KOPT-K1 (cell line): ENCODE data around the gene RNGTT.
"Not testable (repeated sequence)": the region's sequence is repeated elsewhere in the genome, so short reads cannot be mapped to it uniquely, and the experiment has no call there.

ENCODE experiments used
- H3K27ac ChIP-seq: fragments of 200-600 bp; sonication (generic); 2 replicates; pipeline ENCODE4 v1.5.1; 2016; ENCODE audit warnings: antibody characterized with exemption, mild to moderate bottlenecking, low read depth, low read length; ENCODE audit not compliant: poor library complexity, severe bottlenecking
- H3K36me3 ChIP-seq: fragments of 200-600 bp; sonication (generic); 2 replicates; pipeline ENCODE4 v1.5.1; 2017; ENCODE audit warnings: antibody characterized with exemption, mild to moderate bottlenecking, low read length, moderate library complexity; ENCODE audit not compliant: insufficient read depth
- H3K9me3 ChIP-seq: fragments of 200-600 bp; sonication (generic); 2 replicates; pipeline ENCODE4 v1.5.1; 2017; ENCODE audit warnings: antibody characterized with exemption, low read length, mild to moderate bottlenecking; ENCODE audit not compliant: insufficient read depth, poor library complexity, severe bottlenecking

RNGTT gene

DNA sequence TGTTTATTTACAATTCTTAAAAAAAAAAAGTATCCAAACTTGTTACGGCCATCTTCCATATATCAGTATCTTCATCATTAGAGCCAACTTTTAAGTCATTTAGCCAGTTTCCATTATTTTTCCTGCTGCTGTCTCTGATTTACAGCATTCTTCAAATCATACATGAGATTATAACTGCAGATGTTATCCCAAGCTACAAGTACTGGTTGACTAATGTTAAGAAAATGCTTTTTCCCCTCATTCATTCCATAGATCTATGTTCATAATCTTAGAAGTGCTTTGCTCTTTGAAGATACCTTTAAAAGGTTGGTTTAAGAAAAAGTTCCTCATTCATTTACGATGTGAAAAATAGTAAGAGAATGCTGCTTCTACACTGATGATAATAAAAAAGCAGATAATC is 158.7 kb downstream of the RNGTT start:
- H3K27ac ChIP-seq: no peak overlapping the region
- H3K9me3 ChIP-seq: peaks cover 11% of the 10 kb centered on the region
- peaks cover 19% of the 10 kb centered on the region for H3K36me3 ChIP-seq

DNA sequence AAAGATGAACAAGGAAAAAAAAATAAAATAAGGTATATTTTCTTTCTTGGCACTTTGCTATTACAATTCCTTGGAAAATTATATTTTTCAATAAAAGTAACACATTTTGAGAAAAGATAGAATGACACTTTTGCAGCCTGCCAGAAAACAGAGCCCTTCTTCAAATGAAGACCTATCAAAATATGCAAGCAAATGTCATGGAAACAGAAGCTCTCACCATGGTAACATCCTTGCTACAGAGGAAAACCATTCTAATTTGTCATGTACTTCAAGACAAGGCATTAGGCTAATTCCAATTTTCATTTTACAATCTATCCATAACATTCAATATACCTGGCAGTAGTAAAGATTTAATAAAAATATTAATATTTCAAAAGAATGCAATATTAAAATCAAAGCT is 177.9 kb downstream of the RNGTT start:
- Histone ChIP-seq H3K36me3 (0 out of 2 replicates have a peak, but pooled peaks cover 5% of the 10 kb centered on the region), H3K9me3 (no peaks in the 10 kb centered on the region), H3K27ac (no peak overlapping the region)

DNA sequence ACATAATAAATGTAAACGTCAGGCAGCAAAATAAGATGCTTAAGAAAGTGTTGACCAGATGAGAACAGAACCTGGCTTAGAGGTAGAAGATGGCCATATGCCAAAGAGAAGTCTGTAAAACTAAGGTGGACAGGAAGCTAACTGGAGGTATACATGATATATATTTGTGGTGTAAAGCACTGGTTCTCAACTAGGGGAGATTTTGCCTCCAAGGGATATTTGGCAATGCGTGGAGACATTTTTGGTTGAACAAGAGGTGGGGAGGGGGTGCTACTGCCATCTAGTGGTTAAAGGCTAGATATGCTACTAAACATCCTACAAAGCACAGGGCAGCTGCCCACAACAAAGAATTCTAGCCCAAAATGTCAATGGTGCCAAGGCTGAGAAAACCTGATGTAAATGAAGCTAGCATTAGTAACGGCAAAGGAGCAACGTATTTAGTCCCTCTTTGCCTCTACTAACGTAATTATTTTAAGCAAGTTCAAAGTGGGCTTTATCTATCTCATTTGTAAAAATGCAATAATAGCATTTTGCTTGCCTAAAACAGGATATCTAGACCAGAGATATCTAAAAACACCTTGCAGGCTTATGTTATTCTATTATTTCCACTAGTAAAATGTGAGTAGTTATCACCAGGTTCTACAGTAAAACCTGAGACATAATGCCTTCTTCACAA is 182.6 kb downstream of the RNGTT start:
- Histone ChIP-seq H3K9me3 (peaks cover 7% of the 10 kb centered on the region), H3K27ac (no peak overlapping the region), H3K36me3 (0 out of 2 replicates have a peak, but pooled peaks cover 17% of the 10 kb centered on the region)

DNA sequence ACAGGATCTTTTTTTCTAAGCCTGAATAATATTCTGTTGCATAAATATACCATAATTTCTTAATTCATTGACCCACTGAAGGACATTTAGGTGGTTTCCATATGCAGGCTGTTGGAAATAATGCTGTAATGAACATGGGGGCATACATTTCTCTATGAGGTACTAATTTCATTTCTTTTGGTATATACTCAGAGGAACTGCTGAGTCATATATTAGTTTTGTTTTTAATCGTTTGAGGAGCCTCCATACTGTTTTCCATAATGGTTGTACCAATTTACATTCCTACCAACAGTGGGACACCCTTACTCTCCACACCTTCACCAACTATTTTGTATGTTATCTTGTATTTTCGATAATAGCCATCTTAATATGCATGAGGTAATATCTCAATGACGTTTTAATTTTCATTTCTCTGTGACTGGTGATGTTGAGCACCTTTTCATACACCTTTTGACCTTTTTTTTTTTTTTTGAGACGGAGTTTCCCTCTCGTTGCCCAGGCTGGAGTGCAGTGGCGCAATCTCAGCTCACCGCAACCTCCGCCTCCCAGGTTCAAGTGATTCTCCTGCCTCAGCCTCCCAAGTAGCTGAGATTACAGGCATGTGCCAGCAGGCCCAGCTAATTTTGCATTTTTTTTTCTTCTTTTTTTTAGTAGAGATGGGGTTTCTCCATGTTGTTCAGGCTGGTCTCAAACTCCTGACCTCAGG is 187.4 kb downstream of the RNGTT start:
- Histone ChIP-seq H3K36me3 (0 out of 2 replicates have a peak, but pooled peaks cover 12% of the 10 kb centered on the region), H3K9me3 (peaks cover 7% of the 10 kb centered on the region), H3K27ac (no peak overlapping the region)

DNA sequence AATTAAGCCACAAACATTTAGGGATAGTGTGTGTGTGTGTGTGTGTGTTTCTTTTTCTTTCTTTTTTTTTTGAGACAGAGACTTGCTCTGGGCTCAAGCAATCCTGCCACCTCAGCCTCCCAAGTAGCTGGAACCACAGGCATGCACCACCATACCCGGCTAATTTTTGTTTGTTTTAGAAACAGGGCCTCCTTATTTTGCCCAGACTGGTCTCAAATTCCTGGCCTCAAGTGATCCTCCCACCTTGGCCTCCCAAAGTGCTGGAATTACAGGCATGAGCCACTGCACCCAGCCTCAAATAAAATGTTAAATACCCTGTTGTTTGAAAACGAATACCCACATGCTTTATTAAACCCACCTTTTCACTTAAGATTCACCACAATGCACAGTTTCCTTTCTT is 195.3 kb downstream of the RNGTT start:
- H3K27ac ChIP-seq, H3K9me3 ChIP-seq, H3K36me3 ChIP-seq: not testable (repeated sequence)

DNA sequence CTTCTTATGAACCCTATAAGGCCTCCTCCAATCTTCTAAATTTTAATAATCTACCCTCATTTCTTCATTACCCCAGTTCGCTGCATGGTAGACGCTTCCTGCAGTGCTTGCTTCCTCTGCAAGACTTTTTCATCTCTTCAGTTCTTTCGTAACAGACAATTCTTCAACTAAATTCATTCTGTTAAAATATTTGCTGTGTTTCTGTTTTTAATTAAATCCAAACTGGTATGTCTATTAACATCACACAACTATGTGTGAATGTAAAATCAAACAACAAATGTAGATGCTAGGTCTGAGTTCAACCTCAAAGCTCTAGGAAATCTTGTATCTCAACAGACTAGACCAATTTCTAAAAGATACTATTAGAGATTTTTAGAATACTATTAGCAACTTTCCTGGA is 199.3 kb downstream of the RNGTT start:
- Histone ChIP-seq H3K27ac (no peak overlapping the region), H3K36me3 (peaks cover 6% of the 10 kb centered on the region; the same call in 1 of the 2 replicates)

DNA sequence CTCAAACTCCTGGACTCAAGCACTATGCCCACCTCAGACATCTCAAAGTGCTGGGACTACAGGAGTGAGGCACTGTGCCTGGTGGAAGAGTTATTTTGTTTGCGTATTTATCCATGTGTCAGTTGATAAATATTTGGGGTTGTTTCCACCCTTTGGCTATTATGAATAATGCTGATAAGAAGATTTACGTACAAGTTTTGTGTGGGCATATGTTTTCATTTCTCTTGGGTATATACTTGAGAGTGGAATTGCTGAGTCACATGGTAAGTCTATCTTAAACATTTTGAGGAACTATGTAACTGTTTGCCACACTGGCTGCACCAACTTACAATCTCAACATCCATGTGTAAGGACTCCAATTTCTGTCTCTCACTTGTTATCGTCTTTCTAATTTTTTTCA is 200.3 kb downstream of the RNGTT start:
- Histone ChIP-seq H3K36me3 (peaks cover 5% of the 10 kb centered on the region; the same call in 1 of the 2 replicates), H3K27ac (no peak overlapping the region), H3K9me3 (no peaks in the 10 kb centered on the region)

More for the DNA sequence above, 199.3 kb downstream of the RNGTT start:
- no peaks in the 10 kb centered on the region for H3K9me3 ChIP-seq

DNA sequence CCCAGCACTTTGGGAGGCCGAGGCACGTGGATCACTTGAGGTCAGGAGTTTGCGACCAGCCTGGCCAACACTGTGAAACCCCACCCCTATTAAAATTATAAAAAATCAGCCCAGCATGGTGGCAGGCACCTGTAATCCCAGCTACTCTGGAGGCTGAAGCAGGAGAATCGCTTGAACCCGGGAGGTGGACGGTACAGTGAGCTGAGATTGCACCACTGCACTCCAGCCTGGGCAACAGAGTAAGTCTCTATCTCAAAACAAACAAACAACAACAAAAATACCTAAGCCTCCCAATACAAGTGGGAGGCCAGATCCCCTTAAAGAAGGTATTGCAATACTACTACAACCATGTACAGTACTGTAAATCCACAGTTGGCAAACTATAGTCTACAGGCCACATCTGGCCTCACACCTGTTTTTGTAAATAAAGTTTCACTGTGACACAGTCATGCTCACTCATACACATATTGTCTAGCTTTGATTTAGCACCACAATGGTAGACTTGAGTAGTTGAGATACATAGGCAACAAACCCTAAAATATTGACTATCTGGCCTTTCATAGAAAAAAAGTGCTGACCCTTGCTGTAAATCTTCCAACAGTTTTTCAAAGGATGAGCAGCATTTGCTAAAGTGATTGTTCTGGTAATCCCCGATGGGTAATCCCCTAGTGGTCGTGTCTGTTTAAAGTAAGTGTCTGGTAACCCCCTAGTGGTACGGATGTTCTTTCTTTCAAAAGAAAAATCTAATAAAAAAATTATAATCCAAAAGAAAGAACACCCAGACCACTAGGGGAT is 202.0 kb downstream of the RNGTT start:
- H3K27ac ChIP-seq: no peak overlapping the region
- no peaks in the 10 kb centered on the region for H3K9me3 ChIP-seq
- peaks cover 4% of the 10 kb centered on the region; the same call in 1 of the 2 replicates for H3K36me3 ChIP-seq

DNA sequence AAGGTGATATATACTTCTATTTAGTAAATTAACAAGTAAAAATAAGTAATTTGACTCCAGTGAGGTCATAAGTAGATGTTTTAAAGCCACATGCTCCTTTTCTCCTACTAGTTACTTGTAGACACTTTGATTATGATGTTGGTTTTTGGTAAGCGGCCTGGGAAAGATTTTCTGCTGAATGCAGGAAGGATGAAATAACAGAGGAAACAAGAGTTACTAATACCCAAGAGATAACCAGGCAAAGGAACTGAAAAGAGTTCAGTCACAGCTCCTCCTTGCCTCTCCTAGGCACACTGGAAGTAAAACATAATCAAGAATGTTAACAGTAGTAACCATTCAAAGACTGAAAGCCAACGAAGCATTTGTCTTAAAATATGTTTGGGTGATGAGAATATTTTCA is 203.3 kb downstream of the RNGTT start:
- H3K36me3 ChIP-seq: peaks cover 8% of the 10 kb centered on the region; the same call in 1 of the 2 replicates
- H3K9me3 ChIP-seq: peaks cover 7% of the 10 kb centered on the region
- no peak overlapping the region for H3K27ac ChIP-seq

DNA sequence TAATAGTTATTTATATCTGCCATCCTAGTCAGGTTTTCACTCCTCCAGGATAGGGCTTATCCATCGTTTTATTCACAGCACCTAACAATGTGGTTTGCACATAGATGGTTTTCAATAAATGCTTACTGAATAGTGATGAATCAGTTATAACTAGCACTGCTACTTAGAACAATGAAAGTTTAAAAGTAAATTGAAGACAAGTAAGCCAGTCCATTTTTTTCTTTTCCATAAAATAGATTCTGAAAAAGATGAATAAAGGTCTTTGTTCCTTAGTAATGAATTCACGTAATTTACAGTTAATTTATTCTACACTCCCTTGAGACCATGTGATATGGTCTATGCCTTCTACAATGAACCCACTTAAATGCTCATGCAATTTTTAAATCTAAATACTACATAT is 212.5 kb downstream of the RNGTT start:
- Histone ChIP-seq H3K36me3 (peaks cover 17% of the 10 kb centered on the region; the same call in 1 of the 2 replicates), H3K9me3 (peaks cover 18% of the 10 kb centered on the region)

DNA sequence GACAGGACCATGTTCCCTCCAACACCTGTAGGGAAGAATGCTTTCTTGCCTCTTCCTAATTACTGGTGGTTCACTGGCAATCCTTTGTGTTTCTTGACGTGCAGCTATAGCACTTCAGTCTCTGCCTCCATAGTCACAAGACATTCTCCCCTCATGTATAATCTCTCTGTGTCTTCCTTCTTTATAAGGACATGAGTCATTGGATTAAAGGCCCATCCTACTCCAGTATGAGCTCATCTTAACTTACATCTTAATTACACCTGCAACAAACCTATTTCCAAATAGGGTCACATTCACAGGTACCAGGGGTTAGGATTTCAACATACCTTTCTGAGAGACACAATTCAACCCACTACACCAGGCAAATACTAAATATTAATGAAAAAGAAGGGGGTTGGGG is 213.6 kb downstream of the RNGTT start:
- Histone ChIP-seq H3K27ac (no peak overlapping the region), H3K9me3 (peaks cover 9% of the 10 kb centered on the region), H3K36me3 (peaks cover 11% of the 10 kb centered on the region; the same call in 1 of the 2 replicates)

More for the DNA sequence above, 212.5 kb downstream of the RNGTT start:
- no peak overlapping the region for H3K27ac ChIP-seq

DNA sequence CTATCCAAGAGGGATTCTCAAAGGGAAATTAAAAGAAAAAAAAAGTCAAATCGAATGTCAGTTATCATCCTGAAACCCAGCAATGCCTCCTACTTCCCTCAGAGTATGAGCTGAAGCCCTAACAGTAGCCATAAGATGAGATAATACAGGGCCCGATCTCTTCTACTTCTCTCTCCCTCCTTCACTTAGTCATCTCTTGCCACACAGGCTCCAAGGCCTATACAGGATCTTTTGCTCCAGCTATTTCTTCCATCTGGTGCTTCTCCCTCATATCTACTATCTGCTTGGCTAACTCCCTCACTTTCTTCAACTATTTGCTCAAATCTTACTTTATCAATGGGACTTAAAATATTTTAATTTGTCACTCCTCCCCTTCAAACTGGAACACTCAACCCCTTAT is 215.3 kb downstream of the RNGTT start:
- H3K27ac ChIP-seq: no peak overlapping the region
- peaks cover 10% of the 10 kb centered on the region; the same call in 1 of the 2 replicates for H3K36me3 ChIP-seq
- no peaks in the 10 kb centered on the region for H3K9me3 ChIP-seq

DNA sequence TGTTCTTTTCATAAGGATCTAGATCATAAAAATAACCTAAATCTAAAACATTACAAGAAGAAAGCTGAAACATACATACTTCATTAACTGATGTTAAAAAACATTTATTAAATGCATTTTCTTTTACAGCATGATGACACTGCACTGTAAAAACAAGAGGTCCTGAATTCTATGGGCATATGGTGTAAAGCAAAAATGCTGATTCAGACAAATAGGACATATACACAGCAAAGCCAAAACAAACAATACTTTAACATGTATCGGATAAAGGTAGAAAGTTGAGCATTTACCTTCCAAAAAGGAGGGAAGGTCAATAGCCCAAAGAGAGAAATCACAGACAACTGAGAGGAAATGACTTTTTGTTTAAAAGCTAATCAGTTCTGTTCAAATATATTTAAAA is 221.5 kb downstream of the RNGTT start:
- Histone ChIP-seq H3K27ac (no peak overlapping the region), H3K9me3 (peaks cover 3% of the 10 kb centered on the region), H3K36me3 (peaks cover 13% of the 10 kb centered on the region; the same call in 1 of the 2 replicates)

DNA sequence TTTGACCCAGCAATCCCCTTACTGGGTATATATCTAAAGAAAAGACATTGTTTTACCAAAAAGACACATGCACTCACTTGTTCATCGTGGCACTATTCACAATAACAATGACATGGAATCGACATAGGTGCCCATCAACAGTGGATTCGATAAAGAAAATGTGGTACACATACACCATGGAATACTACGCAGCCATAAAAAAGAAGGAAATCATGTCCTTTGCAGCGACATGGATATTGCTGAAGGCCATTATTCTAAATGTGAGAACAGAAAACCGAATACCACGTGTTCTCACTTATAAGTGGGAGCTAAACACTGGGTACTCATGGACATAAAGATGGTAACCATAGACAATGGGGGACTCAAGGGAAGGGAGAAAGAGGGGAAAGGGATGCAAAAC is 222.3 kb downstream of the RNGTT start:
- no peak overlapping the region for H3K27ac ChIP-seq
- H3K36me3 ChIP-seq: peaks cover 18% of the 10 kb centered on the region; the same call in 1 of the 2 replicates
- H3K9me3 ChIP-seq: peaks cover 3% of the 10 kb centered on the region

DNA sequence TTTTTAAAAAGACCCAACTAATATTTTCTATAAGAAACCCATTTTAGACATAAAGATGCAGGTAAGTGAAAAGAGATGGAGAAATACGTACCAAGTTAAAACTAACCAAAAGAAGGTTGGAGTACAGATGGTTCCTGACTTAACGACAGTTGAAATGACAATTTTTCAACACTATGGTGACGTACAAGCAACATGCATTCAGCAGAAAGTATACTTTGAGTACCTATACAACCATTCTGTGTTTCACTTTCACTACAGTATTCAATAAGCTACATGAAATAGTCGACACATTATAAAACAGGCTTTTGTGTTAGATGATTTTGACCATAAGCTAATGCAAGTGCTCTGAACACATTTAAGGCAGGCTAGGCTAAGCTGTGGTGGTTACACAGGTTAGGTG is 228.9 kb downstream of the RNGTT start:
- H3K27ac ChIP-seq: no peak overlapping the region
- peaks cover 13% of the 10 kb centered on the region; the same call in 1 of the 2 replicates for H3K36me3 ChIP-seq
- H3K9me3 ChIP-seq: peaks cover 5% of the 10 kb centered on the region
